Embryonic facial prominence (tissue), 1 donor: ENCODE data around the gene KLKB1.
"Not testable (repeated sequence)": the region's sequence is repeated elsewhere in the genome, so short reads cannot be mapped to it uniquely, and the experiment has no call there.

Experiments used
- DNase-seq: peaks from one replicate; pipeline ENCODE4 v3.0.0-alpha.2; 2016; ENCODE audit errors: extremely low spot score

KLKB1 gene

DNA sequence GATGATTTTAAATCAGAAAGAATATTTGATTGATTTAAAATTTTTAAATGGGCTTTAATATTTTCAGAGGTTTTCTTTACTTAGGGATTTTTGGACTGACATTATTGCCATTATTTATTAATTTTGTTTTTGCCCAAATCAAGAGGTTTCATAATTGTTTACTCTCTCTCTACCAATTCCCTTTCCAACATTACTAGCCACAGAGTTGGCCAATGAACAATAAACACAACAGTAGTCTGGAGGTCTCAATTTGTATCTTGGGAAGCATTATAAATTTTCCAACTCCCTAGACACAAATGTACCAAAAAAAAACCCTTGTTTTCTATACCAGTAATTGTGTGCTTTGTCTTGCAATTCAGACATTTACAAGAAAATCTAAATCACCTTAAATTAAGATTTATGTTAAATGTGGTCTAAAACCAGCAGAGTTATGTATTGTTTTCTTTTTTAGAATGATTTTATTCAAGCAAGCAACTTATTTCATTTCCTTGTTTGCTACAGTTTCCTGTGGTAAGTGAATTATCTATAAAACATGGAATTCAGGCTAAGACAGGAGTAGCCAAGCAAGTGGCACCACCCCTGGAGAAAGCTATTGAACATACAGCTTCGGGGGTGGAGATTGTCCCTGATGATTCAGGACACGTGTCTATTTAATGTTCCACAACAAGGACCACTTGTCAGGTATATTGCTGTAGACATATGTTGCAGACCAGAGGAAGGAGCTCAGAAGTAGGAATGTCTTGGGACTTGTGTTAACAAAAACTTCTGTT is 622 bp downstream of the KLKB1 start:
- DNase-seq = no peak

DNA sequence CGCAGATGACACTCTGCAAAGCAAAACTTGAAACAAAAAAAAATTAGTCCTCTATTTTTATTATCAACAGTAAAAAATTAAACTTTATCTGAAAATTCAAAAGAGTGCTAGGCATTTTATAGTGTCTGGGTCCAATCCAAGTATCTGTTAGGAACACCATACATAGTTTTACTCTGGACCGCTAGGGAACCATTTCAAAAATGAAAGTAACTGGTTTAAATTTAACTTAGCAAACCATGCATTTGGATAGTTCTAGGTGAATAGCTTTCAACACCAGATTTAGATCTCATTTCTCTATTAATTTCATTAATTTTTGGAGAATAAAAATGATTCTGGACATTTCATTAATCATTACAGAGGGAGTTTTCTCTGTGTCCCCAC is 1.2 kb downstream of the KLKB1 start:
- no peak for DNase-seq

DNA sequence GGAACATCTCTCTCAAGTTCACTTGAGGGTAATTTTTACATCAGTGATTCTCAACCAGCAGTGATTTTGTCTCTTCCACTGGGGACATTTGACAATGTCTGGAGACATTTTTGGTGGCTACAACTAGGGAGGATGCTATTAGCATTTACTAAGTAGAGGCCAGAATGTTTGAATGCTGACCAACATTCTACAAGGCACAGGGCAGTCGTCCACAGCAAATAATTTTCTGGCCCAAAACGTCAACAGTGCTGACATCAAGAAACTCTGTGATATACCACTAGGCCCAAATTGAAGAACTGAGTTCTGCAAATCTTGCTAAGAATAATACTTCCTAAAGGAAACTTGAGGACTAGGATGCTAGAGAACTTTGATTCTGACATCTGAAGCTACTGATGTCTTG is 7.1 kb downstream of the KLKB1 start:
- no peak for DNase-seq

DNA sequence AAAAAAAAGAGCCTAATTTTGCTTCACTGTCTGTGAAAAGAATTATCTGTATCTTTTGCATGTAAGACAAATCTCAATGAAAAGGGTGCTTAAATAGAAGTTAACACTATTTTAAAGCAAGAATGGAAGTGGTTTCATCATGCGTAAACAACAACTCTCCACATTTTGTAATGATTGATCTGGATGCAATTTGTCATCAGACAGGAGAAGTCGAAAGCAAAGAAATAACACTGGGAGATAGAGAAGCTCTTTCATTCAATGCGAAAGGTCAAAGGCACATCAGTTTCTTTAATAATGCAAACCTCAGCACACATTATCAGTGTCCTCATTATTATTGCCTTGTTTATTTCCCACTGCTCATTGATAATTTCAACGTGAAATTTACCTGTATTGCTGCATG is 8.8 kb downstream of the KLKB1 start:
- DNase-seq = no peak

DNA sequence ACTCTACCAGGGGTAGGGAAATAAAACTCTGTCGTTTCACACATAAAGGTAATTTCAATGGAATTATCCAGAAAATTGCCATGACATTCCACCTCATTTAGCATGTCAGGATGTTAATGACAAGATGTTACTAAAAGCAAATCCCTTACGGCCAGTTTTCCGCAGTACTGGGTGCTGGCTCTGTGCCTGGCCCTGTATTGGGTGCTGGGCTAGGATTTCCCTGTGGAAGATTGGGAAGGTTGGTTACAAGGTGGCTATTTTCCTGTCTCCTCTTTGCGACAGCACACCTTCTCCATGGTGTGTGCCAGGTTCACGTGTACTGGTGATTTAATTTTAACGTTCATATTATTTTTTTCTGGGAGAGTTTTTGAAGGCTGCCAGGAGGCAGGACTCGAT is 13.1 kb downstream of the KLKB1 start:
- no peak for DNase-seq

DNA sequence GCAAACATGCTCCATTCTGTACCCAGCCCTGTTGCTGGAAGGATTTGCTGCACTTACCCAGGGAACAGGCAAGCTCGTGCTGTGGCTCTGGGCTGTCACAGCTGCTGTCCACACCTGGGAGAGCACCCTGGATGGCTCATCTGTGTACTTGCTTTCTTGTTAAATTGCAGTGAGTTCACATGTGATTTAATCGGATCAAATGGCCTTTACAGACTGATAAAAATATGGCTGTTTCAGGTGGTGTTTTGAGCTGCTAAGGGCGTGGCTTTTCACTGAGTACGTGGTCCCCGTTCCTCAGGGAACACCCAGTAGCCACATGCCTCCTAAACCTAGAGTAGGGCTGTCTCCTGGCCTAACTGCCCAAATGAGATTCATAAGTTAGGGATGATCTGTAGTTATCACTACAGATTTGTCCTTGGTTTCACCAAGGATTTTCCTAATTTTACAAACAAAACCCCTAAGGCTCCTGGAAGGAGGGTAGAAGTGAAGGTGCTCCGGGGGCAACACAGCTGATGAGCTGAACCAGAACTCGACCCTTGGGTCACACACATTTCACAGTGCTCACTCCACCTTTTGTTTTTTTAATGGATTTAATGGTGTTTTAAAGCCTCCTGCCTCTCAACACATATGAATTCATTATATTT is 13.7 kb downstream of the KLKB1 start:
- DNase-seq = no peak

DNA sequence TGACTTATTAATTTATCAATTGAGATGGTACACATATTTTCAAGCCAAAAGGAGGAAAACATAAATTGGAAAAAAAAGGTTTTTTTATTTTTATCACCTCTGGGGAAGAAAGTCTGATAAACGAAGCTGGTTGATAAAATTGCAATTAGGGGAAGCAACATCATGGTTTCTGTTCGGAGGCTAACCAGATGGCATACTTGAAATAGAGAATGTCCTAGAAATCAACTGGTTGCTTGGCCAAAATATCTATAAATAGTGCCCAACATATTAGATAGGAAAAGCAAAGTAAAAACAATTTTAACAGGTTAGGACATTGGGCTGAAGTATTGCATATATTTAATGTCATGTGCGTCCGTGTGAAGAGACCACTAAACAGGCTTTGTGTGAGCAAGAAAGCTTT is 14.3 kb downstream of the KLKB1 start:
- no peak for DNase-seq

DNA sequence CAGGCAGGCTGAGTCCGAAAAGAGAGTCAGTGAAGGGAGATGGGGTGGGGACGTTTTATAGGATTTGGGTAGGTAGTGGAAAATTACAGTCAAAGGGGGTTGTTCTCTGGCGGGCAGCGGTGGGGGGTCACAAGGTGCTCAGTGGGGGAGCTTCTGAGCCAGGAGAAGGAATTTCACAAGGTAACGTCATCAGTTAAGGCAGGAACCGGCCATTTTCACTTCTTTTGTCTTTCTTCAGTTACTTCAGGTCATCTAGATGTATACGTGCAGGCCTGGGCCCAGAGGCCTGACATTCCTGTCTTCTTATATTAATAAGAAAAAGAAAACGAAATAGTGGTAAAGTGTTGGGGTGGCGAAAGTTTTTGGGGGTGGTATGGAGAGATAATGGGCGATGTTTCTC is 14.7 kb downstream of the KLKB1 start:
- not testable (repeated sequence) for DNase-seq

DNA sequence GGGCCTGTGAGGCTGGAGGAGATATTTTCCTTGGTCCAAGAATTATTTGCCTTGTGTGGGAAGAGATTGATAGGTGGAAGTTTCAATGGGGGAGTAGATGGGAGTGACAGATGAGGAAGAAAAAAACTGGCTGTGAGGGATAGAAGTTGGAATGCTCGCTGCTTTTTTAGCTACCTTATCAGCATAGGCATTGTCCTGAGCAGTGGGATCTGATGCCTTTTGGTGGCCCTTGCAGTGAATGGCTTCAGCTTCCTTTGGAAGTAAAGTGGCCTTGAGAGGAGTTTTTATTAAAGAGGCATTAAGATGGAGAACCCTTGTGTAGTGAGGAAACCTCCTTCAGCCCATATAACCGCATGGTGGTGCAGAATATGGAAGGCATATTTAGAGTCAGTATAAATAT is 16.0 kb downstream of the KLKB1 start:
- no peak for DNase-seq

DNA sequence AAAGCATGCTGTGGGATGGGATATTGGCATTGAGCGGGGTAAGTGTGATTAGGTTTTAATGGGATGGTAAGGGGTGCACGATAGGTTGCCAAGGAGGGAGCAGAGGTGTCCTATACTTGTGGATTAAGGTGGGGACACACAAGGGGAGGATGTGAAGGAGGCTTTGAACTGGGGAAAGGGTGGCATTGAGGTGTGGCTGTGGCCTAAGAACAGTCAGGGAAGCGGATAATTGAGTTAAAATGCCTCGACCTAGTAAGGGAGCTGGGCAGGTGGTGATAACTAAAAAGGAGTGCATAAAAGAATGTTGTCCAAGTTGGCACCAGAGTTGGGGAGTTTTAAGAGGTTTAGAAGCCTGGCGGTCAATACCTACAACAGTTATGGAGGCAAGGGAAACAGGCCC is 17.5 kb downstream of the KLKB1 start:
- no peak for DNase-seq

DNA sequence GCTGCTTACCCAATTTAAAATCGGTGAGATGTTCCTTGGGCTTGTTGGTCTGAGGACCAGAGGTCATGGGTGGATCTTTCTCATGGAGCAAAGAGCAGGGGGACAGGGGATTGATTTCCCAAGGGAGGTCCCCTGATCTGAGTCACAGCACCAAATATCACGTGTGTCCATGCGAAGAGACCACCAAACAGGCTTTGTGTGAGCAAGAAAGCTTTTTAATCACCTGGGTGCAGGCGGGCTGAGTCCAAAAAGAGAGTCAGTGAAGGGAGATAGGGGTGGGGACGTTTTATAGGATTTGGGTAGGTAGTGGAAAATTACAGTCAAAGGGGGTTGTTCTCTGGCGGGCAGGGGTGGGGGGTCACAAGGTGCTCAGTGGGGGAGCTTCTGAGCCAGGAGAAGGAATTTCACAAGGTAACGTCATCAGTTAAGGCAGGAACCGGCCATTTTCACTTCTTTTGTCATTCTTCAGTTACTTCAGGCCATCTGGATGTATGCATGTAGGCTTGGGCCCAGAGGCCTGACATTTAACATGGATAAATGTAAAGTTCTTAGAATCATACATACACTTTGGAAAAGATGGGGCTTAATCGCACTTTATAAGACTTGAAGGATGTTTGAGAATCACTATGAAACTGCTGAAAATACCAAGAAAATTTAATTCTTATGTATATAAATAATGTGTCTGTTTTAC is 19.9 kb downstream of the KLKB1 start:
- not testable (repeated sequence) for DNase-seq

DNA sequence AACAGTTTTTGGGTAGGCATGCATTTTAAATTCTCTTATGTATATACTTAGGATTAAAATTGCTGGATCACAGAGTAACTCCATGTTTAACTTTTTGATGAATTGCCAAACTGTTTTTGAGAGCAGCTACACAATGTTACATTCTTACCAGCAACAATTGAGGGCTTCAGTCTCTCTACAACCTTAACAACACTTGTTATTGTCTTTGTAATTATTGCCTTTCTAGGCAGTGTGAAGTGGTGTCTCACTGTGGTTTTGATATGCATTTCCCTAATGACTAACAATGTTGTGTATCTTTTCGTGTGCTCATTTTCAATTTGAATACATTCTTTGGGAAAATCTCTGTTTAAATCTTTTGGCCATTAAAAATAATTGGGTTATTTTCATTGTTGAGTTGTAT is 21.3 kb downstream of the KLKB1 start:
- no peak for DNase-seq

DNA sequence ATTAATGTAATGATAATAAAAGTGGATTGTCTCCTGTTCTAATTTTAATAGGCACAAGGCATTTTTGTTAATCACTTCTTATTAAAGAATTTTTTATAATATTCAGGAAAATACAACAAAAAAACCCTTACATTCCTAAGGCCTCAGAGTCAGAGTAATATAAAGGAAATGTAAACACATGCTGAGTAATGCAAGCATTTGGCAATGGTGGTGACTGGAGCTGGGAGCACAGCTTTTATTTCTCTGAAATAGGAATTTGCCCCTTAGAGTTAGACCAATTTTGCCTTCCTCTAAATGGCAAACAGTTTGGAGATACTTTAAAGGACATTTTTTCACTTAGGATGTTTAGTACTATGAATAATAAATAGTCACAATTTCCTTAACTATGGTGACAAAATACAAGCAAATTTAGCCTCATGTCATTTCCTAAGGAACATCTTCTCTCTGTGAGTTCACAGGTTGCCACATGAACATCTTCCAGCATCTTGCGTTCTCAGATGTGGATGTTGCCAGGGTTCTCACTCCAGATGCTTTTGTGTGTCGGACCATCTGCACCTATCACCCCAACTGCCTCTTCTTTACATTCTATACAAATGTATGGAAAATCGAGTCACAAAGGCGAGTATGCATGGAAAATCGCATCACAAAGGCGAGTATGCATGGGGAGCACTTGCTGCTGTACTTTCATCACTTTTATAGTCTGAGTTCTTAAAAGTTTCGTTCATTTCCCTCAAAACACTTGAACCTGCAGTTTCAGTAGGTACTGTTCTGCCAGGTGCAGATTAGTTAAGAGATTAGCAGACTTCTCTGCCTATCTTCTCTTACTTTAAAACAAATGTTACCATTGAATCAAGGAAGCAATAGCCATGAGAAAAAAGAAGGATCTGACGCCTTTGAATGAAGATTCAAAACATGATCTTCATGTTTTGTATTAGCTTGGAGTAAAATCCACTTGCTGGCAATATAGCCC is 22.8 kb downstream of the KLKB1 start:
- DNase-seq = no peak

DNA sequence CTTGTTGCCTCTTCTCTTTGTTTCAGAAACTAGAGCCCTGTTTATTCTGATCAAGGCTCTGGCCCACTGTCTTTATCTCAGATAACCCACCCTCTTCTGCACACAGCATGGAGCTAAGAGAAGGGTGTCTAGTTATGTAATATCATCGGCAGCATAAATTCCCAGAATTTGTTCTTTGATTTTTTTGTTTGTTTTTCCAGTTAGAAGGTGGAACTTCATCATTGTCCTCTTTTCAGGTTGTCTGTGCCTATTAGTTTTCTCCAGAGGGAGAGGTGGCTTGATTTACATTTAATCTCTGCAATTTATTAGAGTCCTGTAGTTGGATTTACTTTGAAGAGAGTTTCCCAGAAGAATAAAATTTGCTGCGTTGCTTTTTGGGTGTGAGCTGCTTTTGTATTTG is 23.5 kb downstream of the KLKB1 start:
- no peak for DNase-seq

DNA sequence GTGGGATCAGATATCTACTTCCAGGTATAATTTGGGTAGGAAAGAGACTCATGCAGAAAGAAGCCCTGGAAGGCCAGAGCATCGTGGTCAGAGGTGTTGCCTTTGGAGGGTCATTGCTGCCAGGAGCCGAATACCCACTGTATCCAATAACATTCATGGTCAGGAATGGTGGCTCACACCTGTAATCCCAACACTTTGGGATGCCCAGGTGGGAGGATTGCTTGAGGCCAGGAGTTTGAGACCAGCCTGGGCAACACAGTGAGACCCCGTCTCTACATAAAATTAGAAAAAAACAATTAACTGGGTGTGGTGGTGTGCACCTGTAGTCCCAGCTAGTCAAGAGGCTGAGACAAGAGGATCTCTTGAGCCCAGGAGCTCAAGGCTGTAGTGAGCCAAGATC is 27.8 kb downstream of the KLKB1 start:
- no peak for DNase-seq

DNA sequence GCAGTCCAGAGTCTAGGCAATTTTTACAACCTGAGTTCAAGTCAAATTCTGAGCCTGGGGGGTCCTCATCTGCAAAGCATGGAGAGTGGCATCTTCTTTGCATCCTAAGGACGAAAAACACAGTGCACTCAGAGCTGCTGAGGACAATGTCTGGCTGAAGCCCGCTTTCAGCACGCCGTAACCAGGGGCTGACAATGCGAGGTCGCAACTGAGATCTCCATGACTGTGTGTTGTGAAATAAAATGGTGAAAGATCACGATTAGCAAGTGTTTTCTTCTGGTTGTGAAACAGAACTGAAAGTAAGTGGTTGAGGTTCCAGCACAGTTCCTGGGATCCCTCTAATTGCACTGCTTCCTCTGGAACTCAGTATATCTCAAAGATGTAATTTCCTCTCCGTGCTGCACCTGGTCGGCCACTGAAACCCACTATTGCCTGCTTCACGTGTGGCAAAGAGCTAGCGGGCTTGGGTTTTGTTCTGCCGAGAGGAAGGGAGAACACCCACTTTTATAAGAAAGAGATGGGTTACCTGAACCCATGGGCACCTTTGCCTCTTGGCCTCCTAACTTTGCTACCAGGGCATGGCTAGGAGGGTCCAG is 31.0 kb downstream of the KLKB1 start:
- DNase-seq = no peak

DNA sequence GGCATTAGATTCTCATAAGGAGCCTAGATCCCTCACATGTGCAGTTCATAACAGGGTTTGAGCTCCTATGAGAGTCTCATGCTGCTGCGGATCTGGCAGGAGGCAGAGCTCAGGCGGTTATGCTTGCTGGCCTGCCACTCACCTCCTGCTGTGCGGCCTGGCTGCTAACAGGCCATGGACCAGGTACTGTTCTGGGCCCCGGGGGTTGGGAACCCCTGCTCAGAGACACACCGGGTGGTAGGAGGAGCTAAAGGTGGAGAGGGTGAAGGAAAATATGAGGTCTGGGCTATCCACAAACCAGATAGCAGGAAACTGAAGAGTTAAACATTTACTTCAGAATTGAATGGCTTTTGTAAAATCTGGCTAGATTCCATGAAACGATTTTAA is 32.8 kb downstream of the KLKB1 start:
- DNase-seq = no peak

DNA sequence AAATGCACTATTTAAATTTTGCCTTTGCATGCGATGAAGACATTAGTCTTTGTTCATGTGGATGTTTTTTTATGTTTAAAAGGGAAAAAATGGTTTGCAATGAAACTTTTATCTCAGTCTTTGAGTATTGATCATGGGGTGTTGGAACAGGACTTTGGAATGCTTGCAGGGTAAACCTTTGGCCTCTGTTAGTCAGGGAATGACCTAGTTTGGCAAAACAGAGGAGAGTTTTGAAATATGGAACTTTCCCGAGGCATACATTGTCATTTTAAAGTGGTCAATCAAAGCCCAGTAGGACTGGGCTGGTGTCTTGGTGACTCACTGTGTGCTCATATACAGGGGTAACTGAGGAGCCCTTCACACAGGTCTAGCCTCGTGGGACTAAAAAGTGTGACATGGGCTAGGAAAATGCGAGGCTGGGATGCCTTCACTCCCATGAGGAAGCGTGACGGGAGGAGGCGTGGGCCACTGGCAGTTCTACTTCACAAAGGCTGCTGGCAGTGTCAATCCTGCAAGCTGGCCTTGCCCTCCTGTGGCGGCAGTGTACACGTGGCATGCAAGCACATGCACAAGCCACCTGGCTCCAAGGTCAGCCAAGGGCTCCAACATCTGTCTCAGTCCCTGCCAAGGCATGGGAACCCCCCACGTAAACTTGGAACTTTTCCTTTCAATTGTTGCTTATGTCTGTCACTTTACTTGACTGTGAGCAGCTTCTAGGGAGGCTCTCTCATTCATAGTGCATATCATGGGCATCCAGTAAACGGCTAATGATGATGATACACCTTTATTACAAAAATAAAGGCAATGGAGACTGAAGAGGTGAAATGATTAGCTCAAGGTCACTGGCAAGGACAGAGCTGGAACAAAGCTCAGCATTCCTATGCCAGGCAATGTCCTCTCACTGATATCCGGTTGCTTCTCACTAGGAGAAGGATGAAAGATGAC is 33.5 kb downstream of the KLKB1 start:
- no peak for DNase-seq

DNA sequence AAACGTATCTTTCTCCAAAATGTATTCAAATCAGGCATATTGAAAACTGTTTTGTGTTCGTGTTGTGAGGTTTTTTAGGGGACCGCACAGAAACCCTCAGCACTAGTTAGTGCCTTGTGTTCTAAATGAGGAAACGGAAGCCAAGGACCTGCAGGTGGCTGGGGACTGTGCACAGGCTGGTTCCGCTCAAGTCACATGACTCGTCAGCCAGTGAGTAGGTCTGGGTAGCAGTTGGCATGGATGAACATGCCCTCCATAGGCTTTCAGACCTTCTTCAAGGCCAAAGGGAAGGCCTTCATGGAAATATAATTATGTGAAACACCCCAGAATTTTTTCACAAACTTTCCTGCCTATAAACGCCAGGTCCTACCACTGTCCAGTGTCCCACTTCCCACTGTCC is 37.4 kb downstream of the KLKB1 start:
- no peak for DNase-seq

DNA sequence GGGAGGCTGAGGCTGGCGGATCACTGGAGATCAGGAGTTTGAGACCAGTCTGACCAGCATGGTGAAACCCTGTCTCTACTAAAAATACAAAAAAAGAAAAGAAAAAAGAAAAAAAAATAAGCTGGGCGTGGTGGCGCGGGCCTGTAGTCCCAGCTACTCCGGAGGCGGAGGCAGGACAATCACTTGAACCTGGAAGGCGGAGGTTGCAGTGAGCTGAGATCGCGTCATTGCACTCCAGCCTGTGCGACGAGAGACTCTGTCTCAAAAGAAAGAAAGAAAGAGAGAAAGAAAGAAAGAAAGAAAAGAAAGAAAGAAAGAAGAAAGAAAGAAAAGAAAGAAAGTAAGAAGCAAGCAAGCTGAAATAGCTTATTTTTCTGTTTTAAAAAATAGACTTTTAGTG is 37.9 kb downstream of the KLKB1 start:
- not testable (repeated sequence) for DNase-seq
